Measurements from ENCODE around the gene LMCD1.
A peak's percentile ranks its signal among the peaks of the same experiment; 100 is the strongest.

Gene LMCD1

GRCh38 chr3:8595252-8595651, 93.6 kb downstream of the LMCD1 start:
- DNase-seq = no peak

- DNase-seq = no peak
Measured at GRCh38 chr3:8595695-8596115, 94.1 kb downstream of the LMCD1 start.

- no peak for DNase-seq
Measured at GRCh38 chr3:8596321-8597218, 94.9 kb downstream of the LMCD1 start.

- no peak for DNase-seq
Measured at GRCh38 chr3:8597219-8597853, 95.7 kb downstream of the LMCD1 start.

- no peak for DNase-seq
Measured at GRCh38 chr3:8599146-8599545, 97.5 kb downstream of the LMCD1 start.

- no peak for DNase-seq
Measured at GRCh38 chr3:8600457-8600856, 98.8 kb downstream of the LMCD1 start.

- DNase-seq = no peak
Measured at GRCh38 chr3:8603115-8603710, 101.6 kb downstream of the LMCD1 start.

GRCh38 chr3:8604006-8604405, 102.4 kb downstream of the LMCD1 start:
- no peak for DNase-seq

- no peak for DNase-seq
Measured at GRCh38 chr3:8604988-8605387, 103.4 kb downstream of the LMCD1 start.

GRCh38 chr3:8606701-8607231, 105.1 kb downstream of the LMCD1 start:
- peak; percentile 72 for DNase-seq

GRCh38 chr3:8607234-8608040, 105.8 kb downstream of the LMCD1 start:
- DNase-seq = peak; percentile 80

- no peak for DNase-seq
Measured at GRCh38 chr3:8608041-8608790, 106.6 kb downstream of the LMCD1 start.

GRCh38 chr3:8608791-8609467, 107.3 kb downstream of the LMCD1 start:
- DNase-seq = peak; percentile 50

- DNase-seq = peak; percentile 41
Measured at GRCh38 chr3:8610951-8611350, 109.3 kb downstream of the LMCD1 start.

GRCh38 chr3:8617921-8618320, 116.3 kb downstream of the LMCD1 start:
- no peak for DNase-seq

- no peak for DNase-seq
Measured at GRCh38 chr3:8618950-8619349, 117.3 kb downstream of the LMCD1 start.

- no peak for DNase-seq
Measured at GRCh38 chr3:8619548-8619947, 117.9 kb downstream of the LMCD1 start.

- no peak for DNase-seq
Measured at GRCh38 chr3:8621141-8621540, 119.5 kb downstream of the LMCD1 start.

- DNase-seq = no peak
Measured at GRCh38 chr3:8621872-8622271, 120.2 kb downstream of the LMCD1 start.

- peak; percentile 92 for DNase-seq
Measured at GRCh38 chr3:8622873-8623691, 121.5 kb downstream of the LMCD1 start.
